ENCODE results near the gene DOK6. TPM values are rescaled to one million over a fixed set of nuclear protein-coding genes. Genes with fewer than 3 reads are reported as not detected.

The DOK6 gene
- total and polyA plus RNA-seq, 2 of the 13 experiments (the other 11 are each of a cell fraction or from before 2014, with no cell fraction given): 17.0 to 17.2 TPM

GRCh38 chr18:69567813-69568488, 167.3 kb downstream of the DOK6 start:
- H3K27me3 ChIP-seq (ENCODE audit: control insufficient read depth in 1 of 2, insufficient read depth in 2 of 2, low read length in 2 of 2): no peaks in the 10 kb centered on the region
- H3K27ac ChIP-seq (ENCODE audit: extremely low read length, insufficient read depth, low read length): no peak overlapping the region
- H3K9me3 ChIP-seq (ENCODE audit: low read length): peaks cover 10% of the 10 kb centered on the region
- H3K4me1 ChIP-seq (ENCODE audit: insufficient read depth, low read length): peaks cover 12% of the 10 kb centered on the region
- H3K9ac ChIP-seq (ENCODE audit: insufficient read depth, low read depth, low read length): no peak overlapping the region
- ChIA-PET POLR2A (no interaction called here), CTCF (ENCODE audit: low intra/inter-chr PET ratio, low total read pairs) (no interaction called here)
- intact Hi-C loops (cut with micrococcal nuclease; ENCODE audit: unreplicated experiment): no loop called here
- no peak overlapping the region for H2AFZ ChIP-seq (ENCODE audit: low read length)
- FAIRE-seq (no peak), ATAC-seq (peak; percentile 50; the same call in 2 of the 3 replicates), DNase-seq (ENCODE audit: low spot score) (peak; percentile 63)
- H3K36me3 ChIP-seq (replicated peaks in 1 of 2; ENCODE audit: control insufficient read depth in 1 of 2, insufficient read depth in 2 of 2, low read length in 2 of 2): peaks cover 1 to 3% of the 10 kb centered on the region in 2 experiments; a peak in 1 of 5 replicates
- no peaks in the 10 kb centered on the region for H4K20me1 ChIP-seq (ENCODE audit: insufficient read depth, low read length)
- H3K79me2 ChIP-seq (ENCODE audit: insufficient read depth, low read length): no peaks in the 10 kb centered on the region
- no peak overlapping the region for H3K4me3 ChIP-seq (replicated peaks in 1 of 3; ENCODE audit: insufficient read depth in 1 of 3, low read depth in 2 of 3, low read length in 3 of 3)
- 64% methylated on average over 10 of the region's 10 CpGs for WGBS (ENCODE audit: low lambda C conversion rate)
- in situ Hi-C loops (cut with HindIII; ENCODE audit: extremely low pct_ligation_motif_present, low pct_unique_long_range_greater_than_20kb): no loop called here
- BruUV-seq (replicated peaks): no TSS peak
- H3K4me2 ChIP-seq (ENCODE audit: low read depth, low read length): no peak overlapping the region
- TF ChIP-seq GFI1 (CRISPR knock-in tag; IDR thresholded peaks at IDR 0.05; ENCODE audit: borderline replicate concordance) (no peak), PTBP1 (IDR thresholded peaks at IDR 0.05; ENCODE audit: low read depth, low read length, poor library complexity, severe bottlenecking) (no peak), SPEN (CRISPR knock-in tag; IDR thresholded peaks at IDR 0.05; ENCODE audit: low read depth) (no peak), EEA1 (CRISPR knock-in tag; IDR thresholded peaks at IDR 0.05; ENCODE audit: borderline replicate concordance) (no peak), ZNF441 (CRISPR knock-in tag; IDR thresholded peaks at IDR 0.05; ENCODE audit: borderline replicate concordance) (peak; percentile 86; the same call in 1 of the 2 replicates), SOX6 (IDR thresholded peaks at IDR 0.05) (no peak), SOX6 (CRISPR knock-in tag; IDR thresholded peaks at IDR 0.05) (peak; percentile 72), NR1H2 (CRISPR knock-in tag; IDR thresholded peaks at IDR 0.05; ENCODE audit: borderline replicate concordance, low read depth) (no peak), ZSCAN25 (CRISPR knock-in tag; IDR thresholded peaks at IDR 0.05) (no peak), ZNF563 (CRISPR knock-in tag; IDR thresholded peaks at IDR 0.05) (no peak), CBX1 (IDR thresholded peaks at IDR 0.05; ENCODE audit: low read depth) (no peak), KAT2B (IDR thresholded peaks at IDR 0.05; ENCODE audit: borderline replicate concordance, low read depth, low read length) (no peak), ZNF768 (CRISPR knock-in tag; IDR thresholded peaks at IDR 0.05) (no peak), NFIB (CRISPR knock-in tag; IDR thresholded peaks at IDR 0.05; ENCODE audit: borderline replicate concordance) (no peak), ZNF12 (CRISPR knock-in tag; IDR thresholded peaks at IDR 0.05) (no peak), SIX1 (CRISPR knock-in tag; IDR thresholded peaks at IDR 0.05; ENCODE audit: borderline replicate concordance) (no peak), AKNA (CRISPR knock-in tag; IDR thresholded peaks at IDR 0.05; ENCODE audit: borderline replicate concordance) (no peak), SMC3 (IDR thresholded peaks at IDR 0.05; ENCODE audit: low read length) (no peak)
- TF ChIP-seq, protein P1, sequence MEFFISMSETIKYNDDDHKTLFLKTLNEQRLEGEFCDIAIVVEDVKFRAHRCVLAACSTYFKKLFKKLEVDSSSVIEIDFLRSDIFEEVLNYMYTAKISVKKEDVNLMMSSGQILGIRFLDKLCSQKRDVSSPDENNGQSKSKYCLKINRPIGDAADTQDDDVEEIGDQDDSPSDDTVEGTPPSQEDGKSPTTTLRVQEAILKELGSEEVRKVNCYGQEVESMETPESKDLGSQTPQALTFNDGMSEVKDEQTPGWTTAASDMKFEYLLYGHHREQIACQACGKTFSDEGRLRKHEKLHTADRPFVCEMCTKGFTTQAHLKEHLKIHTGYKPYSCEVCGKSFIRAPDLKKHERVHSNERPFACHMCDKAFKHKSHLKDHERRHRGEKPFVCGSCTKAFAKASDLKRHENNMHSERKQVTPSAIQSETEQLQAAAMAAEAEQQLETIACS (CRISPR knock-in tag; IDR thresholded peaks at IDR 0.05): no peak
